ENCODE data around the gene ADAMTS14. TPM values are rescaled to one million over a fixed set of nuclear protein-coding genes. Genes with fewer than 3 reads are reported as not detected.
A peak's percentile ranks its signal among the peaks of the same experiment; 100 is the strongest.
"Not testable (repeated sequence)": the region's sequence is repeated elsewhere in the genome, so short reads cannot be mapped to it uniquely, and the experiment has no call there.

ADAMTS14 gene
- total RNA-seq, 1 donor from 2014 or later = 0.19 TPM

DNA sequence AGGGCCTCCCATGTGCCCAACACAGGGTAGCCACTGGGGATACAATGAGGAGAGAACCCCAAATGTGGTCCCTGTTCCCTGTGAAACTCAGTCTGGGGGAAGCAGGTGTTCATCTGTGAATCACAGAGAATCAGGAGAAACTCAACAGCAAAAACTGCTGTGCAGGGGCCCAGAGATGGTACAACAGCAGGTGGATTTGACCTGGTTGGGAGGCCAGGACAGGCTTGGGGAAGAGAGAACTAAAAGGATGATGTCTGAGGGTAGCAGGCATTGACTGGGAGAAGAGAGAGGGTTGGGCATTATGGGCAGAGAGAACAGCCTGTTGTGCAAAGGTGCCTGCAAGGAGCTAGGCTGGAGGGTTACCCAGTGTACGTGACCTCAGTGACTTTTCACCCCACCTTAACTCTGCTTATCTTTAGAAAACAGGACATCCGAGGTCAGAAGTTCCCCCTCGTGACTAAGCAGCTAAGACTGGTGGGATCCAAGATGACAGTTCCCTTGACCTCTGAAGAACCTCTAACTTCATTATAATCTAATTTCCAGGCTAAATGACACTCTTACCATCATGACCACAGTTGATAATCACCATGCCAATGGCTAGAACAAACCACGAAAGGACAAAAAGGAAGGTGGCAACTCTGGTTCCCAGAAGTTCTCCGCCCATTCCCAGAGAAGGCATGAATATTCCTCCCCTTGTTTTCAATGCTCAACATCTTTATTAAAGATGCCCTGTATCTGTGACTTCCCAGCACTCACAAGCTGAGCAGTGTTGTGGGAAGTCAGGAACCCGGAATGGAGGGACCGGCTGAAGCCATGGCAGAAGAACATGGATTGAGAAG is 5.1 kb upstream of the ADAMTS14 start:
- no peak overlapping the region for H3K27ac Mint-ChIP-seq (ENCODE audit: unreplicated experiment)
- no peak overlapping the region for H3K4me3 Mint-ChIP-seq
- H3K27me3 Mint-ChIP-seq (ENCODE audit: low read depth) = peaks cover 21% of the 10 kb centered on the region
- H3K4me1 Mint-ChIP-seq = peaks cover 36% of the 10 kb centered on the region
- no peaks in the 10 kb centered on the region for H3K9me3 Mint-ChIP-seq
- no peak for DNase-seq (ENCODE audit: low read depth, low spot score)
- no peak for TF ChIP-seq CTCF (conservative IDR thresholded peaks at IDR 0.05)
- no peaks in the 10 kb centered on the region for H3K36me3 Mint-ChIP-seq (ENCODE audit: low read depth)

DNA sequence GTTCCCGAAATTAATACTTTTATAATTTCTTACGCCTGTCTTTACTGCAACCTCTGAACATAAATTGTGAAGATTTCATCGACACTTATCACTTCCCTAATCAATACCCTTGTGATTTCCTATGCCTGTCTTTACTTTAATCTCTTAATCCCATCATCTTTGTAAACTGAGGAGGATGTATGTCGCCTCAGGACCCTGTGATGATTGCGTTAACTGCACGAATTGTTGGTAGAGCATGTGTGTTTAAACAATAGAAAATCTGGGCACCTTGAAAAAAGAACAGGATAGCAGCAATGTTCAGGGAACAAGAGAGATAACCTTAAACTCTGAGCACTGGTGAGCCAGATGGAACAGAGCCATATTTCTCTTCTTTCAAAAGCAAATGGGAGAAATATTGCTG is 4.5 kb upstream of the ADAMTS14 start:
- not testable (repeated sequence) for H3K9me3 Mint-ChIP-seq; H3K4me3 Mint-ChIP-seq; H3K36me3 Mint-ChIP-seq (ENCODE audit: low read depth); DNase-seq (ENCODE audit: low read depth, low spot score); H3K27ac Mint-ChIP-seq (ENCODE audit: unreplicated experiment)
- Mint-ChIP-seq H3K27me3 (ENCODE audit: low read depth) (peaks cover 21% of the 10 kb centered on the region), H3K4me1 (peaks cover 36% of the 10 kb centered on the region)

DNA sequence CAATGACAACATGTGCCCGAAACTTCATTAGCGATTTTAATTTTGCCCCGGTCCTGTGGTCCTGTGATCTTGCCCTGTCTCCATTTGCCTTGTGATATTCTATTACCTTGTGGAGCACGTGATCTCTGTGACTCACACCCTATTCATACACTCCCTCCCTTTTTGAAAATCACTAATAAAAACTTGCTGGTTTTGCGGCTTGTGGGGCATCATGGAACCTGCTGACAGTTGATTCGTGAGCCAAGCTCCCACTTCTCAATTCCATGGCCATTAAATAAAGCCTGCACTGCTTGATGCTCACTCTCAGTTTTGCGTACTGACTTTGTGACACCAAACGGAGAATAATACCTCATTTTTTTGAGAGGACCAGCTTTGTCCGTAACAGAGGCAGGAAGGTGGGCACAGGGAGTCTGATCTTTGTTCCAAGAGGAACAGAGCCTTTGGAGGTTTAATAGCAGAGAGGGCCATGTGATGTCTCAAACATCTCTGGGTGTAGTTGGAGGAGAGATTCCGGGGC is 3.8 kb upstream of the ADAMTS14 start:
- Mint-ChIP-seq H3K4me3 (no peak overlapping the region), H3K36me3 (ENCODE audit: low read depth) (no peaks in the 10 kb centered on the region), H3K27me3 (ENCODE audit: low read depth) (peaks cover 28% of the 10 kb centered on the region), H3K27ac (ENCODE audit: unreplicated experiment) (no peak overlapping the region), H3K9me3 (no peaks in the 10 kb centered on the region), H3K4me1 (peaks cover 37% of the 10 kb centered on the region)
- TF ChIP-seq CTCF (conservative IDR thresholded peaks at IDR 0.05) = no peak
- no peak for DNase-seq (ENCODE audit: low read depth, low spot score)

DNA sequence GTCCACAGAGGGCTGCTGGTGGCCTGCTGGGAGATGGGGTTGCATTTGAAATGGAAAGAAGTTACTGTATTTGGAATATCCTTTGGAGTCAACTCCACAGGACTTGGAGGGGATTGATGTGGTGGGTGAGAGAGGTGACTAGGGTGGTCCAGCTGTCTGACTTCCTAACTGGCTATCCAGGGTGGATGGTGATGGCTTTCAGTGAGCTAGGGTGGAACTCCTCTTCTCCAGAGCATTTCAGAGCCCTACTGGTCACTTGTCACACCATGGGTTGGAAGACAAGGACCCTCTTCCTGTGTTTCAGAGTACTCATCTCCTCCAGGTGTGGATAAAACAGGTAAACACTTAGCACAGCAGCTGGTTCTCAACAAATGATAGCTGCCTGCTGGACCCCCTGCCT is 3.3 kb upstream of the ADAMTS14 start:
- H3K27ac Mint-ChIP-seq (ENCODE audit: unreplicated experiment) = no peak overlapping the region
- no peaks in the 10 kb centered on the region for H3K36me3 Mint-ChIP-seq (ENCODE audit: low read depth)
- H3K4me1 Mint-ChIP-seq = peaks cover 37% of the 10 kb centered on the region
- no peak for DNase-seq (ENCODE audit: low read depth, low spot score)
- no peak overlapping the region for H3K4me3 Mint-ChIP-seq
- TF ChIP-seq CTCF (conservative IDR thresholded peaks at IDR 0.05) = no peak
- peaks cover 33% of the 10 kb centered on the region for H3K27me3 Mint-ChIP-seq (ENCODE audit: low read depth)
- H3K9me3 Mint-ChIP-seq = no peaks in the 10 kb centered on the region

- peak overlapping the region; percentile 68 for H3K27ac Mint-ChIP-seq (ENCODE audit: unreplicated experiment)
- no peaks in the 10 kb centered on the region for H3K9me3 Mint-ChIP-seq
- H3K36me3 Mint-ChIP-seq (ENCODE audit: low read depth) = no peaks in the 10 kb centered on the region
- no peak for TF ChIP-seq CTCF (conservative IDR thresholded peaks at IDR 0.05)
- no peak for DNase-seq (ENCODE audit: low read depth, low spot score)
- H3K4me1 Mint-ChIP-seq = peaks cover 29% of the 10 kb centered on the region
- H3K27me3 Mint-ChIP-seq (ENCODE audit: low read depth) = peaks cover 41% of the 10 kb centered on the region
- H3K4me3 Mint-ChIP-seq = no peak overlapping the region
Measured at GRCh38 chr10:70669732-70670317, 2.5 kb upstream of the ADAMTS14 start.

Measured in neural crest cell (in vitro differentiated cells).